AG09319 (cell line): ENCODE measurements around the gene ZNF626.
"Not testable (repeated sequence)": the region's sequence is repeated elsewhere in the genome, so short reads cannot be mapped to it uniquely, and the experiment has no call there.

Experiments used
- DNase-seq: peaks from one replicate; pipeline ENCODE4 v3.0.0-alpha.2; 2010; ENCODE audit warnings: low read depth; ENCODE audit errors: extremely low read depth
- CTCF ChIP-seq: IDR thresholded peaks from 2 replicates; pipeline ENCODE4 v1.5.1; 2011; ENCODE audit warnings: low read depth, mild to moderate bottlenecking, inconsistent platforms, low read length, moderate library complexity

The ZNF626 gene

GRCh38 chr19:20661150-20661819 lies at the start of gene ZNF626:
Gene ZNF626 (minus strand): TSS chr19:20661571. CDS start chr19:20661446, 125 bp downstream.
- no peak for TF ChIP-seq CTCF
- peak; percentile 90 for DNase-seq

GRCh38 chr19:20669263-20669662 lies 7.9 kb upstream of the ZNF626 start:
- no peak for DNase-seq
- no peak for TF ChIP-seq CTCF

- no peak for TF ChIP-seq CTCF
Measured at GRCh38 chr19:20667281-20667680, 5.9 kb upstream of the ZNF626 start.

GRCh38 chr19:20664901-20665781 lies 3.8 kb upstream of the ZNF626 start:
- DNase-seq, result no peak
- no peak for TF ChIP-seq CTCF

More at GRCh38 chr19:20667281-20667680, 5.9 kb upstream of the ZNF626 start:
- no peak for DNase-seq

- not testable (repeated sequence) for DNase-seq
Measured at GRCh38 chr19:20664475-20664874, 3.1 kb upstream of the ZNF626 start.

GRCh38 chr19:20662421-20663105 lies 1.2 kb upstream of the ZNF626 start:
- DNase-seq, result no peak
- no peak for TF ChIP-seq CTCF

GRCh38 chr19:20660473-20661140 lies 764 bp downstream of the ZNF626 start:
- TF ChIP-seq CTCF, result no peak
- no peak for DNase-seq
